CD14-positive monocyte (primary cell): ENCODE data around the gene ADAMTSL3. TPM values are rescaled to one million over a fixed set of nuclear protein-coding genes. Genes with fewer than 3 reads are reported as not detected.
"Not testable (repeated sequence)": the region's sequence is repeated elsewhere in the genome, so short reads cannot be mapped to it uniquely, and the experiment has no call there.

Source experiments
- DNase-seq, 3 donors: peaks; one replicate each; pipeline ENCODE4 v3.0.0-alpha.2; 2011 to 2022
- H2AFZ ChIP-seq: 2 replicates; pipeline ENCODE4 v1.6.0; 2012; ENCODE audit warnings: mild to moderate bottlenecking, low read depth, low read length, inconsistent platforms; ENCODE audit not compliant: insufficient read depth, poor library complexity, severe bottlenecking
- H3K27ac ChIP-seq, 2 donors: 1 replicate in 1 of 2; 2 replicates in 1 of 2; pipeline ENCODE4 v1.5.1; 2012 to 2013; ENCODE audit warnings: low read length in 2 of 2, control low read depth in 1 of 2, inconsistent platforms in 1 of 2, low read depth in 1 of 2, mild to moderate bottlenecking in 1 of 2
- H3K27me3 ChIP-seq, 2 donors: one replicate each; pipeline versions ENCODE4 v1.6.0 to v1.6.1; 2011 to 2013; ENCODE audit warnings: low read length in 2 of 2; ENCODE audit not compliant: control insufficient read depth in 2 of 2, insufficient read depth in 2 of 2
- H3K36me3 ChIP-seq, 2 donors: replicated peaks in 1 of 2; 1 replicate in 1 of 2; 2 replicates in 1 of 2; pipeline versions ENCODE4 v1.5.1 to v1.6.1; 2012 to 2013; ENCODE audit warnings: low read length in 2 of 2, control low read depth in 1 of 2, inconsistent platforms in 1 of 2, mild to moderate bottlenecking in 1 of 2; ENCODE audit not compliant: insufficient read depth in 2 of 2, control insufficient read depth in 1 of 2
- H3K4me1 ChIP-seq, 2 donors: 1 replicate in 1 of 2; 2 replicates in 1 of 2; pipeline versions ENCODE4 v1.5.1 to v1.6.1; 2012 to 2013; ENCODE audit warnings: low read length in 2 of 2, control low read depth in 1 of 2, inconsistent platforms in 1 of 2, mild to moderate bottlenecking in 1 of 2, moderate library complexity in 1 of 2; ENCODE audit not compliant: insufficient read depth in 2 of 2, control insufficient read depth in 1 of 2
- H3K4me2 ChIP-seq: replicated peaks from 2 replicates; pipeline ENCODE3; 2012; ENCODE audit warnings: low read length, moderate library complexity, mild to moderate bottlenecking; ENCODE audit not compliant: poor library complexity, severe bottlenecking; ENCODE audit errors: extremely low read depth
- H3K4me3 ChIP-seq, 3 experiments: fragments of 200-600 bp in 1 of 3; sonication (generic) in 1 of 3; replicated peaks in 1 of 3; 1 replicate in 2 of 3; 2 replicates in 1 of 3; pipeline ENCODE4 v1.5.1; 2011 to 2013; ENCODE audit warnings: low read length in 3 of 3, mild to moderate bottlenecking in 3 of 3, control low read depth in 2 of 3, low read depth in 2 of 3, inconsistent platforms in 1 of 3, moderate library complexity in 1 of 3
- H3K79me2 ChIP-seq: 2 replicates; pipeline ENCODE4 v1.6.0; 2012; ENCODE audit warnings: mild to moderate bottlenecking, control low read depth, inconsistent platforms, low read length, moderate library complexity; ENCODE audit not compliant: insufficient read depth
- H3K9ac ChIP-seq: 2 replicates; pipeline ENCODE4 v1.6.0; 2017; ENCODE audit warnings: low read length, mild to moderate bottlenecking; ENCODE audit not compliant: insufficient read depth, poor library complexity, severe bottlenecking
- H3K9me3 ChIP-seq, 2 donors: replicated peaks in 1 of 2; 1 replicate in 1 of 2; 2 replicates in 1 of 2; pipeline versions ENCODE4 v1.5.1 to v1.6.1; 2012 to 2013; ENCODE audit warnings: low read length in 2 of 2, control low read depth in 1 of 2; ENCODE audit not compliant: control insufficient read depth in 1 of 2, insufficient read depth in 1 of 2
- H4K20me1 ChIP-seq: 2 replicates; pipeline ENCODE4 v1.6.0; 2012; ENCODE audit warnings: mild to moderate bottlenecking, low read length, control low read depth, moderate library complexity; ENCODE audit not compliant: insufficient read depth
- H3K27ac Mint-ChIP-seq, 7 donors: one replicate each; pipeline ENCODE4 v1.8.0; 2020; ENCODE audit warnings: mild to moderate bottlenecking in 7 of 7, mixed read lengths in 7 of 7, moderate library complexity in 6 of 7, inconsistent platforms in 2 of 7
- H3K27me3 Mint-ChIP-seq, 3 donors: one replicate each; pipeline ENCODE4 v1.8.0; 2021 to 2022; ENCODE audit warnings: low read depth in 3 of 3, mild to moderate bottlenecking in 3 of 3, mixed read lengths in 3 of 3, moderate library complexity in 3 of 3, inconsistent platforms in 1 of 3
- H3K36me3 Mint-ChIP-seq, 2 donors: one replicate each; pipeline ENCODE4 v1.8.0; 2020; ENCODE audit warnings: mixed read lengths in 2 of 2, inconsistent platforms in 1 of 2, mild to moderate bottlenecking in 1 of 2
- H3K4me1 Mint-ChIP-seq: one replicate; pipeline ENCODE4 v1.8.0; 2020; ENCODE audit warnings: mild to moderate bottlenecking, mixed read lengths
- H3K4me3 Mint-ChIP-seq, 2 donors: one replicate each; pipeline ENCODE4 v1.8.0; 2020; ENCODE audit warnings: mild to moderate bottlenecking in 2 of 2, mixed read lengths in 2 of 2, moderate library complexity in 1 of 2
- H3K9me3 Mint-ChIP-seq, 7 donors: one replicate each; pipeline ENCODE4 v1.8.0; 2020 to 2022; ENCODE audit warnings: mixed read lengths in 7 of 7, mild to moderate bottlenecking in 6 of 7, moderate library complexity in 6 of 7, inconsistent platforms in 2 of 7
- WGBS: methylation state at CpG from one replicate; pipeline ENCODE4 v1.1.5; 2013; ENCODE audit warnings: missing lambda C conversion rate; ENCODE audit not compliant: insufficient coverage; 5-methylcytosine and 5-hydroxymethylcytosine counted together
- intact Hi-C, 2 donors: fragments of 100-400 bp; cut with micrococcal nuclease; formaldehyde crosslinking; loops; one replicate each; pipeline versions ENCODE4 v1.15.0 to v1.15.1; 2023
- polyA plus RNA-seq, 3 donors: library from polyadenylated mRNA; depleted of rRNA in 1 of 3; unstranded in 2 of 3; stranded (reverse) in 1 of 3; fragments of 300-500 nt in 2 of 3; fragments of >200 nt in 1 of 3; fragmentation: Illumina TruSeq in 2 of 3; gene quantifications; 1 replicate in 2 of 3; 2 replicates in 1 of 3; pipeline ENCODE4 v1.2.3, GENCODE V29; 2012 to 2021
- TF ChIP-seq, protein P1 (sequence below): fragments of 200-600 bp; IDR thresholded peaks from one replicate; pipeline ENCODE4 v1.8.0; 2022; ENCODE audit warnings: antibody characterized with exemption, mild to moderate bottlenecking

Gene ADAMTSL3
- polyA plus RNA-seq, 3 donors, result not detected

DNA sequence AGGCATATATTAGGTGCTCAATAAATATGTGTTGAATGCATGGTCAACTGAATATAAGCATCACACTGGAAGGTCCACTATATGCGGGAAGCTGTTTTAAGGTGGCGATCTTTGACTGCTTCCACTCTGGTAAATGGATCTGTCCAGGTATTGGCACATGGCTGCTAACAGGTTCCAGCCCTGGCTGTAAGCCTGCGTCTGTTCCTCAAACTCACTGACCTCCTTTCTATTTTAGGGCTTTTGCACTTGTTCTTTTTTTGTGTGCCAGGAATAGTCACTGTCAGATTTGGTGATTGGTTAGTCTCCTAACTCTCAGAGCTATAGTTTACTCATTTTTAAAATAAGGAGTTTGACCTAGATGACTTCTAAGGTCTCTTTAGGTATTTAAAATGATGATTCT lies 46.2 kb downstream of the ADAMTSL3 start:
- no peaks in the 10 kb centered on the region for H3K4me1 ChIP-seq
- no peaks in the 10 kb centered on the region for H3K4me1 Mint-ChIP-seq

DNA sequence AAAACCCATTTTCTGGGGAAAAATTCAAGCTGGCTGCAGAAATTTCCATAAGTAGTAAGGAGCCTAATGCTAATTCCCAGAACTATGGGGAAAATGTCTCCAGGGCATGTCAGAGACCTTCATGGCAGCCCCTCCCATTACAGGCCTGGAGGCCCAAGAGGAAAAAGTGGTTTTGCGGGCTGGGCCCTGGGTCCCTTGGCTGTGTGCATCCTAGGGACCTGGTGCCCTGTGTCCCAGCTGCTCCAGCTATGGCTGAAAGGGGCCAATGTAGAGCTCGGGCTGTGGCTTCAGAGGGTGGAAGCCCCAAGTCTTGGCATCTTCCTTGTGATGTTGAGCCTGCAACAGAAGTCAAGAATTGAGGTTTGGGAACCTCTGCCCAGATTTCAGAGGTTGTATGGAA lies 48.4 kb downstream of the ADAMTSL3 start:
- H3K27me3 Mint-ChIP-seq, H3K4me1 ChIP-seq: not testable (repeated sequence)
- 100% methylated on average over 2 of the region's 2 CpGs for WGBS

More for the DNA sequence above, 46.2 kb downstream of the ADAMTSL3 start:
- H4K20me1 ChIP-seq, result no peaks in the 10 kb centered on the region
- no peak overlapping the region for H3K27ac ChIP-seq
- H2AFZ ChIP-seq, result no peak overlapping the region
- Mint-ChIP-seq H3K9me3 (peaks cover 1 to 11% (median 7%) of the 10 kb centered on the region in 7 donors), H3K27ac (no peak overlapping the region), H3K4me3 (no peak overlapping the region), H3K36me3 (no peaks in the 10 kb centered on the region), H3K27me3 (peaks cover 0 to 3% (median 0%) of the 10 kb centered on the region in 3 donors)
- intact Hi-C loops, result no loop called here
- no peak overlapping the region for H3K4me3 ChIP-seq
- TF ChIP-seq, protein P1, sequence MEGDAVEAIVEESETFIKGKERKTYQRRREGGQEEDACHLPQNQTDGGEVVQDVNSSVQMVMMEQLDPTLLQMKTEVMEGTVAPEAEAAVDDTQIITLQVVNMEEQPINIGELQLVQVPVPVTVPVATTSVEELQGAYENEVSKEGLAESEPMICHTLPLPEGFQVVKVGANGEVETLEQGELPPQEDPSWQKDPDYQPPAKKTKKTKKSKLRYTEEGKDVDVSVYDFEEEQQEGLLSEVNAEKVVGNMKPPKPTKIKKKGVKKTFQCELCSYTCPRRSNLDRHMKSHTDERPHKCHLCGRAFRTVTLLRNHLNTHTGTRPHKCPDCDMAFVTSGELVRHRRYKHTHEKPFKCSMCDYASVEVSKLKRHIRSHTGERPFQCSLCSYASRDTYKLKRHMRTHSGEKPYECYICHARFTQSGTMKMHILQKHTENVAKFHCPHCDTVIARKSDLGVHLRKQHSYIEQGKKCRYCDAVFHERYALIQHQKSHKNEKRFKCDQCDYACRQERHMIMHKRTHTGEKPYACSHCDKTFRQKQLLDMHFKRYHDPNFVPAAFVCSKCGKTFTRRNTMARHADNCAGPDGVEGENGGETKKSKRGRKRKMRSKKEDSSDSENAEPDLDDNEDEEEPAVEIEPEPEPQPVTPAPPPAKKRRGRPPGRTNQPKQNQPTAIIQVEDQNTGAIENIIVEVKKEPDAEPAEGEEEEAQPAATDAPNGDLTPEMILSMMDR, result no peak
- no peaks in the 10 kb centered on the region for H3K27me3 ChIP-seq
- H3K9ac ChIP-seq, result no peak overlapping the region
- no peak for DNase-seq
- H3K79me2 ChIP-seq, result no peaks in the 10 kb centered on the region
- no peak overlapping the region for H3K4me2 ChIP-seq
- no peaks in the 10 kb centered on the region for H3K9me3 ChIP-seq
- 100% methylated on average over 2 of the region's 3 CpGs for WGBS
- no peaks in the 10 kb centered on the region for H3K36me3 ChIP-seq

More for the DNA sequence above, 48.4 kb downstream of the ADAMTSL3 start:
- H3K4me2 ChIP-seq, H3K36me3 Mint-ChIP-seq, H3K79me2 ChIP-seq, H3K4me3 ChIP-seq, H3K9me3 ChIP-seq, intact Hi-C loops, H3K9ac ChIP-seq, H3K36me3 ChIP-seq, H3K27me3 ChIP-seq, H2AFZ ChIP-seq, H3K4me3 Mint-ChIP-seq, H3K27ac Mint-ChIP-seq, H3K4me1 Mint-ChIP-seq, H3K27ac ChIP-seq, DNase-seq, H4K20me1 ChIP-seq: not testable (repeated sequence)
- peaks cover 1 to 11% (median 7%) of the 10 kb centered on the region in 7 donors for H3K9me3 Mint-ChIP-seq
